Right lung (tissue), 5 donors: ENCODE data around the gene PPP1R14D. TPM values are rescaled to one million over a fixed set of nuclear protein-coding genes. Genes with fewer than 3 reads are reported as not detected.

Experiments
- DNase-seq, 2 donors: peaks; one replicate each; pipeline ENCODE4 v3.0.0-alpha.2; 2013
- polyA plus RNA-seq, 5 donors: library from polyadenylated mRNA; unstranded; fragments of 120-200 nt; gene quantifications; one replicate each; pipeline versions ENCODE4 v1.2.1 to v1.2.3, GENCODE V29; 2013; ENCODE audit warnings: inconsistent platforms in 1 of 5, low replicate concordance in 1 of 5; ENCODE audit not compliant: insufficient read length in 5 of 5, insufficient read depth in 1 of 5

The PPP1R14D gene
- polyA plus RNA-seq, 5 donors: 0.23 to 0.49 (median 0.37) TPM

DNA sequence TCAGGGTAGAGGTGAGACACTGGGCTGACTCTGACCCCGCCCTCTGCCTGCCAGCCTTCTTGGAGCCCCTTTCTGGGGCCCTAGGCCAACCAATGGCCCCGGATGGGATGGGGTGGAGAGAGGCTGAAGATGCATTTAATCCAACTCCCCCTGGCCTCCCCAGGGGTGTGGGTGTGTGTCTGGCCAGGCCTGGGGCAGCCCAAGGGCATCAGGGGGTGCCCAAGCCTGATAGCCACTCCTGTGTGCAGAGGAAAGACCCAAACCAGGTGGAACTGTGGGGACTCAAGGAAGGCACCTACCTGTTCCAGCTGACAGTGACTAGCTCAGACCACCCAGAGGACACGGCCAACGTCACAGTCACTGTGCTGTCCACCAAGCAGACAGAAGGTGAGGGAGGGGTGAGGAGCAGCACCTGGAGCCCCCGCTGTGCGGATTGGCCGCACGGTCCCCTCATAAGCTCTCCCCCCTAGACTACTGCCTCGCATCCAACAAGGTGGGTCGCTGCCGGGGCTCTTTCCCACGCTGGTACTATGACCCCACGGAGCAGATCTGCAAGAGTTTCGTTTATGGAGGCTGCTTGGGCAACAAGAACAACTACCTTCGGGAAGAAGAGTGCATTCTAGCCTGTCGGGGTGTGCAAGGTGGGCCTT, 24.9 kb upstream of the PPP1R14D start:
- DNase-seq: no peak

DNA sequence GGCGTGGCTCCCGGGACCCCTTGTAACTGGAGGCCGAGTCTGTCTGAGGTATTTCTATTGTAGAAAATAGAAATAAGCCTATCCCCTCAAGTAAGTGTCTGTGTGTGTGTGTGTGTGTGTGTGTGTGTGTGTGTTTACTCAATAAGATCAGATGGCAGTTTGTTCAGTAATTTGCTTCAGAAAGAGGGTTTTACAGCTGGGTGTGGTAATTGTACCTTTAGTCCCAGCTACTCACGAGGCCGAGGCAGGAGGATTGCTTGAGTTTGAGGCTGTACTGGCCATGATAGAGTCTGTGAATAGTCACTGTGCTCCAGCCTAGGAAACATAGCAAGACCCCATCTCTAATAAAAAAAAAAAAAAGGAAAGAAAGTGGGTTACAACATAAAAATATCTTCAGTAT, 24.0 kb upstream of the PPP1R14D start:
- DNase-seq: no peak

DNA sequence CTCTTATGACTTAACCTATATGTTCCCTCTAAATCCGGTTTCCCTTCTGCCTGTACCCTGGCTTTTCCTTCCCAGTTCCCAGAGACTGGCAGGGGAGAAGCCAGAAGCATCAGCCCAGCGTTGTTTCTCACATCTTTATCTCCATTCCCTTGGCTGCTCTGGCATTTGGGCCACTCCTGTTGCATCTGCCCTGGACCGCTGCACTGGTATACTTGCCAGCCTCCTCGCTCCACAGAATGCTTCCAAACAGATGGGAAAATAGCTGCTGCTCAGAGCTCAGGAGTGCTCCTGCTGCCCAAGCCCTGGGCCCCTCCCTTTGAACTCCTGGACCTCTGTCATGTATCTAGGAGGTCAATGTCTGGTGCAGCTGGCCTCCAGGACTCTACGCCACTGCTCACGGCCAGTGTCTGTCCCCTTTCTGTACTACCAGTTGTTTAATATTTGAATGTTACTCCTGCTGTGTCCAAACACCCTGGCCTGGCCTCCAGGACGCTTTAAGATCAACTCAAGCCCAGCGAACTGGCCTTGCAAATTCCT, 22.1 kb upstream of the PPP1R14D start:
- no peak for DNase-seq

DNA sequence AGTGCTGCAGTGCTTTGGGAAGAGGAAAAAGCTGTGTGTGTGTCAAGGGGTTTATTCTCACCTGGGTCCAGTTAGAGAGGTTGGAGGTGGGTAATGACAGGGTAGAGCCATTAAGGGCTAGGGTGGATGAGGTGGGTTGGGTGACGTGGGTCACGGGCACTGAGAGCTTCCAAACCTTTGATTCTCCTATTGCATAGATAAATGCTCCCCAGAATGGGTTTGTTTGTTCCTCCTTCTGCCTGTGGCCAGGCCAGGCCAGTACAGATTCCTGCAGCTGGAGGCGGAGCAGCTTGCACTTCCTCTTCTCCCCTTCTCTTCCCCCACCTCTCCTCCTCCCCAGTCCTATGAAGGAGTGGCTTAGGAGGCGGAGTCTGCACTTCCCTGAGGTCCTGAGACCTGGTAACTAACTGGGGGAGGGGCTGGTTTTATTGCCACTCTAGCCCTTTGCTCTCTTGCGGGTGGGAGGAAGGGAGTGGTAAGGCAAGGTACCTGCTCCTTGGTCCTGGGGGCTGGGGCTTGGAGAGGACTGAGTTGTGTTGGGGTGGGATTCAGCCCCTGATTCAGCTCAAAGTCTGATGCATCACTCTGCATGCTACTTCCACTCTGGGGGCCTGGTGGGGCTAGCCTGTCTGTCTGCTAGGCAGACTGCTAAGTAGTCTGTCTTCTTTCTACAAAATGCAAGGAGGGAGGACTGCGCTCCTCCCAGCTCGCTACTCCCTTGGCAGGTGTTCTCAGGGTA, 18.9 kb upstream of the PPP1R14D start:
- DNase-seq: no peak

DNA sequence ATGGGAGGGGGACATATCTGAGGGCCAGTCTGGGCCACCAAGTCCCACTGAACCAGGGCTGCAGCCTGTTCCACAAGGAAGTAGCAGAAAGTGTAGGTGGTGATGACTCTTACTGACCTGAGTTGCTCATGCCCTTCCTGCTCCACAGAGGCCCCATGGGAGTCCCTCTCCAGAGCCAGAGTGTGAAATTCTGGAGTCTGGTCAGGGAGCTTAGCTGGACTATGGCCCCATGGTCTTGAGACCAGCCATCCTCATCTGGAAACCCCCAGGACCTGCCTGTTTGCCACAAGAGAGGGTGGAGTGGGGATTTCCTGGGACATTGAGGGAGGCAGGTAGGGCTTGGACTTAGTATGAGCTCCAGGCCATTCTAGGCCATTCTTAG, 18.3 kb upstream of the PPP1R14D start:
- no peak for DNase-seq

DNA sequence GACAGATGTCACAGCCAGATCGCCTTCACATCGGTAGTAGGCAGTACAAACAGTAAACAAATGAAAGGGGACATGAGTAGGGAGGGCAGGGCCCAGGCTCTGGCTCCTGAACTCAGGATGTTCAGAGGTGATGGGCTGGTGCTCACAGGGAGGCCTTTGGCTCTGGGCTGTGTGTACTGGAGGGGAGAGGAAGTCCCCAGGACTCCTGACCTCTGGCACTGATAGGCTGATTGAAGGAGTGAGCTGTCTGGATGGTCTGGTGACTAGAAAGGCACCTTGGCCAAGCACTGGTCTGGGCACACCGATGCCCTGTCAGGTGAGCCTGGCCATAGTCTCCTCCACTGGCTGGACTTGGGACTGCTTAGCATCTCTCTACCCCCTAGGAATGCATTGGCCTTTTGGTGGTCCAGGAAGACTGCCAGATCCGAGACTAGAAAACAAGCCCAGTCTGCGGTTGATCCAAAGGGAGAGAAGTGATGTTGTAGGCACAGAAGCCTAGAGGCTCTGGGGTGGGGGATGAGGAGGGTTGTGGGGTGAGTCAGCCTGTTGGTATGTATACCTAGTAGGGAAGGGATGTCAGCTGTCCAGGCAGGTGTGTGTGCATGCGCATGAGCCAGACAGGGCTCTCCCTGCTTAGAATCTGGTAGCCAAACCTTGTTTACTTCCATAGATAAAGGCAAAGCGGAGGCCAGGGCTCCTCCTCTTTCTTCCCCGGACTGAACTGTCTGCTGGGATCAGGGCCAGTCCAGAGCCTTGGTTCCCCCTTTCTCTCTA, 17.2 kb upstream of the PPP1R14D start:
- DNase-seq: no peak

DNA sequence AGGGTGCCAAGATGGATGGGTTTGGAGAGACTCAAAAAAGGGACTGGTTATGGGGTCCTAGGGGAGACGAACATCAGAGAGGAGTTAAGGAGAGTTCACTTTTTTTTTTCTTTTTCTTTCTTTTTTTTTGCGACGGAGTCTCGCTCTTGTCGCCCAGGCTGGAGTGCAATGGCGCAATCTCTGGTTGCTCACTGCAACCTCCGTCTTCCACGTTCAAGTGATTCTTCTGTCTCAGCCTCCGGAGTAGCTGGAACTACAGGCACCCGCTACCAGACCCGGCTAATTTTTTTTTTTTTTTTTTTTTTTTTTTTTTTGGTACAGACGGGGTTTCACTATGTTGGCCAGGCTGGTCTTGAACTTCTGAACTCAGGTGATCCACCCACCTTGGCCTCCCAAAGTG, 16.5 kb upstream of the PPP1R14D start:
- DNase-seq: no peak

DNA sequence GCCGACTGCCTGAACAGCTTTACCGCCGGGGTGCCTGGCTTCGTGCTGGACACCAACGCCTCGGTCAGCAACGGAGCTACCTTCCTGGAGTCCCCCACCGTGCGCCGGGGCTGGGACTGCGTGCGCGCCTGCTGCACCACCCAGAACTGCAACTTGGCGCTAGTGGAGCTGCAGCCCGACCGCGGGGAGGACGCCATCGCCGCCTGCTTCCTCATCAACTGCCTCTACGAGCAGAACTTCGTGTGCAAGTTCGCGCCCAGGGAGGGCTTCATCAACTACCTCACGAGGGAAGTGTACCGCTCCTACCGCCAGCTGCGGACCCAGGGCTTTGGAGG, 16.2 kb upstream of the PPP1R14D start:
- DNase-seq: no peak

DNA sequence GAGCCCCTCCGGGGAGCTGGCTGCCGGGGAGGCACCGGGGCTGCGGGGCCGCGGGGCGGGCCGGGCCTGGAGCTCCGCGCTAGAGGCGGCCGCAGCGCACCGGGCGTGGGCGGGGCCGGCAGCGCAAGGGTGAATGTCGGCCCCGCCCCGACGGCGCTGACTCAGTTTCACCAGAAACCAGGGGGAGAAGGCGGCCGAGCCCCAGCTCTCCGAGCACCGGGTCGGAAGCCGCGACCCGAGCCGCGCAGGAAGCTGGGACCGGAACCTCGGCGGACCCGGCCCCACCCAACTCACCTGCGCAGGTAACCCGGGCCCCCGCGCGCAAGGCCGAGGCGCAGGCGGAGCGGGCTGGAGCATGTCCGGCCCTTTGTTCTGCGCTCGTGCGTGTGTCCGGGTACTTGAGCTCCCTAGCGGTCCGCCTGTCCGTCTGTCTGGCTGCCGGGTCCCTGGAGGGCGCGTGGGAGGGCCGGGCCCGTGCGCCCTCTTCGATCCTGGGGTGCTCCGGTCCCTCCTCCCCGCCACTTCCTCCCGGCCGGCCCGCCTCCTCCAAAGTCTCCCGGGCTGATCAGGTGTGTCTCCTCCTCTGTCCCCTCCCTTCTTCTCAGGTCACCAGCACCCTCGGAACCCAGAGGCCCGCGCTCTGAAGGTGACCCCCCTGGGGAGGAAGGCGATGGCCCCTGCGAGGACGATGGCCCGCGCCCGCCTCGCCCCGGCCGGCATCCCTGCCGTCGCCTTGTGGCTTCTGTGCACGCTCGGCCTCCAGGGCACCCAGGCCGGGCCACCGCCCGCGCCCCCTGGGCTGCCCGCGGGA, 15.6 kb upstream of the PPP1R14D start, which contains the start of gene SPINT1:
Gene SPINT1, plus strand, starts transcription at position 164 of the 811 bp plus-strand sequence. Its CDS starts 507 bp downstream, at position 671.
- no peak for DNase-seq

DNA sequence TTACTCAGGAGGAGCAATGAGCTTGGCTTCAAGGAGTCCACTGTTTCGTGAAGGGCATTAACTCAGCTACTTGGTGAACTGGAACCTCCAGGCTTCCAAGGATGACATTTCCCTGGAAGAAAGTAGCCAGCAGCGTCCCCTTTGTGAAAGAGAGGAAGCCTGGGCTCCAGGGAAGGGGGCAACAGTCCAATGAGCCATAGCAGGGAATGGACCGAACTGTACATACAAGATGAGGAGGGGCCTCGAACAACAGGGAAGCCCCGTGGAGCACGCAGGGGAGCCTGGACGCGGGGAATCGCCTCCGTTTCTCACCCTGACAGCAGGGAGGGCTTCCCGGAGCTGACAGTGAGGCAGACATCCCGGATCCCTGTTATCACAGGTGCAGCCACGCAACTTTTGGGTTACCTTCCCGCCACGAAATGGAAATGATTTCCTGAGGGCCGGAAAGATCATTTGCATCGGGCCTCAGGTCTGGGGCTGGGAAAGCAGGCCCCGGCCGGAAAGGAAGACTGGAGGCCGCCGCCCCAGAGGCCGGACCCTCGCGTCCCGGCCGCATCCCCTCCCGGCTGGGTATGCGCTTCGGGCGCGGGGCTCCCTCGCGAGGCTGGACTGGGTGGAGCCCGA, 14.9 kb upstream of the PPP1R14D start:
- no peak for DNase-seq

DNA sequence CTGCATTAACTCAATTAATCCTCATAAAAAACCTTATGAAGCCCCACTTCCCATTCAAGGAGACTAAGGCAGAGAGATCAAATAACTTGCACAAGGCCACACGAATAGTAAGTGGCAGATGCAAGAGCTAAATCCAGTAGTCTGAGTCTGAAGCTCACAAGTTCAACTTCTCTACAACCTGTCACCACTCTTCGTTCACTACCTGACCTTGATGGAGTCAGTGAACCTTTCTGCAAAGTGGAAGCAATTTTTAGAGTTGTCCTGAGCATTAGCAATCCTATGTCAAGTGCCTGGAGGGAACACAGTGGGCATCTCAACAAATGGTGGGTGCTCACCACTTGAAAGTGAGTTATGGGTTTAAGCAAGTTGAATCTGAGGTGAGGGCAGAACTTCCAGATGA, 13.2 kb upstream of the PPP1R14D start:
- no peak for DNase-seq

DNA sequence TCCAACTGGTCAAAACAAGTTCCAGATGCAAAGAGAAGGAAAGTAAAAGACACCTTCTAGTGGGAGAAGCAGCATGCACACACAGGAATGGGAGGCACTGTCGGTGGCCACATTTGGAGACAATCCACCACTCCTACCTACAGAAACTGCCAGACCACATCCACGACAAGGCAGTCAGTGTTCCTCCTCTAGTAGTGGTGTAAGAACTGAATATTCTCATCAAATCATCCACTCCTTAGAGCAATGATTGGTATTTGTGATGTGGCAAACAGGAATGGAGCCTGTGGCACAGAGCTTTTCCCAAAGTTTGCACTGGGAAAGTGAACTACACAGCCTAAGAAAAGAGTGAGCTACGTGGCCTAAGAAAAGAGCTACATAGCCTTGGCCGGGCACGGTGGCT, 10.2 kb upstream of the PPP1R14D start:
- DNase-seq: no peak

DNA sequence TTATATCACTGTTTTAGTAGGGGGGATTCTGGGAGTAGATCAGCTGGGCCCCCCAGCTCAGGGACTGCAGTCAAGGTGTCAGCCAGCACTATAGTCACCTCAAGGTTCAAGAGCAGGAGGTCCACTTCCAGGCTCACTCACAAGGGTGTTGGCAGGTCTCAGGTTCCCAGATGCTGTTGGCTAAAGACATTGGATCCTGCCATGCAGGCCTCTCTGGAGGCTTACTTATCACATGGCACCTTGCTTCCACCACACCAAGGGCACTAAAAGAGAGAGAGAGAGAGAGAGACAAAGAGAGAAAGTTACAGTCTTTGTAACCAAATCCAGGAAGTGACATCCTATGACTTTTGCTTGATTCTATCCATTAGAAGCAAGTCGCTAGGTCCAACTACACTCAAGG, 7.5 kb upstream of the PPP1R14D start:
- no peak for DNase-seq

DNA sequence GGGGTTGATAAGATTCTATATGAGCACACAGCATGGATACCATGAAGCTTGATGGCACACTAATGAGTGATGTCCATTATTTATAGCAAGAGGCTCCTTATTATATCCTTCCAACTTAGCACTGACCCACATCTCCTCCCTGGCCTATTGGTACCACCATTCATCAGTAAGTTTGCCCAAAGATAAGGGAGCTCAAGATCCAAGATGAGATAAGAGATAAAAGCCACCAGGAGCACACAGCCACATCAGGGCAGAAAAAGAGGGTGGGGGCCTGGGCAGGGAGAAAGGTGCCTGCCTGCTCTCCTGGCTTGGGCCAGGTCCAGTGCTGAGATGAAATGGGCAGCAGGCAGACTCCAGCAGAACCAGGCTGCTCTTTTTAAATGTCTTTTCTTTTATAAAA, 4.4 kb upstream of the PPP1R14D start:
- no peak for DNase-seq

DNA sequence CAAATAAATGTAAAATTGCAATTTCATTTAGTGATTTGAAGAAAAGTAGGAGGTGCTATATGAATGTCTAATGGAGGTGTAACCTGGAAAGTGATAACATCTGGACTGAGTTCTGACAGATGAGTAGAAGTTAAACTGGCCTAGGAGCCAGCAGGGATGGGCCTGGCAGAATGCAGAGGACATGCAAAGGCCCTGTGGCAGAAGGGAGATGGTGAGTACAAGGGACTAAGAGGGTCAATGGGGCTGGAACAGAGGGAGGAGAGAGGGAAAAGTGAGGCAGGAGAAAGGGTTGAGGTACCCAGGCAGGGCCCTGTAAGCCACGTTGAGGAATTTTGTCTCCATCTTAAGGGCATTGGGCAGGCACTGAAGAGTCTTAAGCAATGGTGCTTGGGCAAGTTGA, 3.4 kb upstream of the PPP1R14D start:
- no peak for DNase-seq

DNA sequence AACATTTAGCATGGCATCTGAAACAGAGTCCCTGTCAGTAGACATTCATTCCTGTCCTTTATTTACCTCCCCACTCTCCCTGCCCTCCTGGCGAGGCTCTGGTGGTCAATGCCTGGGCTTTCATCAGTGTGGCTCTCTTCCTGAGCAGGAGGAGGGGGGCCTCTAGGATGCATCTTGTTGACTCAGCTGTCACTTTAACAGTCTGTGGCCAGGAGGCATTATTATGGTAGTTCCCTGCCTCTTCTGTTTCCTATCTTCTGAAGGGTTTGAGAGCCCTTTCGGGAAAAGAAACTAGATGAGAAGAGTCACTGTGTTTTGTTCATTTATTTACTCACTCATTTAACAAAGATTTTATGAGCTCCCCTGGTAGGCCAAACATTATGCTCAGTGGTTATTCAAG, 2.4 kb upstream of the PPP1R14D start:
- no peak for DNase-seq

DNA sequence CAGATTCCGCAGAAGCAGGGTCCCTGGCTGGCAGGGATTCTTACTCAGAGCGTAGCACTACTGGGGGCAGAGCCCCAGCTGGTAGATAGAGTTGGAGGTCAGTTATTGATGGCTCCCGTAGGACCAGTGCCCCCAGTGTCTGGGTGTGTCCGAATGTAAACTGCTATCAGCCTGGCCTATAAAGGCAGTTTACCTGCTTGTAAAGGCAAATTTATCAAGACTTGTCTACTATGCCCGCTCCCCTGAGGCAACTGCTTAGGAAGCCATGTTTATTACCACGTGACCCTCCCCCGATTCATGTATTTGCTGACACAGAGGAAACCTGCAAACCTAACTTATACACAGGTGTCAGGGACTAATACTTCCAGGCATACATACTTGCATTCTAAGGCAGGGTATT, 607 bp upstream of the PPP1R14D start:
- no peak for DNase-seq

DNA sequence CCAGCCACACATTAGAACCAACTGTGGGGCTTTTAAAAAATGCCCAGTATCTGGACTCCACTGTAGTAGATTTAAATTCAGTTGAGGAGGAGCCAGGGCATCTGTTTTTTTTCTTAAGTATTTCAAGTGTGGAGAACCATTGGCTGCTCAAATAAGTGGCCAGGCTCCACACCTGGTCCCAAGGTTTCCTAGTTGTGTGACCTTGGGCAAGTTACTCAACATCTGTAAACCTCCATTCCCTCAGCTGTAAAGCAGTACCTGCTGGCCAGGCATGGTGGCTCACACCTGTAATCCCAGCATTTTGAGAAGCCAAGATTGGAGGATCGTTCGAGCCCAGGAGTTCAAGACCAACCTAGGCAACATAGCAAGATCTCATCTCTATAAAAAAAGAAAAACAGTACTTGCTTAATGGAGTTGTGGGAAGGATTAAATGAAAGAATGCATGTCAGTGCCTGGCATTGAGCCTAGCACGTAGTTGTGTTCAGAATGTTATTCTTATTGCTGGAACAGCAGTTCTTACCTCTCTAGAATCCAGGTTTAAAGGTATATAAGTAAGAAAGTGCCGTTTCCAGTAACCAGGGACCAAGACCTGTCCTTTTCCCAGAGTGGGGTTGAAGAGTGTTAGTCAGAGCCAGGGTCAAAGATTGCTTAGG, 2.0 kb downstream of the PPP1R14D start:
- no peak for DNase-seq

DNA sequence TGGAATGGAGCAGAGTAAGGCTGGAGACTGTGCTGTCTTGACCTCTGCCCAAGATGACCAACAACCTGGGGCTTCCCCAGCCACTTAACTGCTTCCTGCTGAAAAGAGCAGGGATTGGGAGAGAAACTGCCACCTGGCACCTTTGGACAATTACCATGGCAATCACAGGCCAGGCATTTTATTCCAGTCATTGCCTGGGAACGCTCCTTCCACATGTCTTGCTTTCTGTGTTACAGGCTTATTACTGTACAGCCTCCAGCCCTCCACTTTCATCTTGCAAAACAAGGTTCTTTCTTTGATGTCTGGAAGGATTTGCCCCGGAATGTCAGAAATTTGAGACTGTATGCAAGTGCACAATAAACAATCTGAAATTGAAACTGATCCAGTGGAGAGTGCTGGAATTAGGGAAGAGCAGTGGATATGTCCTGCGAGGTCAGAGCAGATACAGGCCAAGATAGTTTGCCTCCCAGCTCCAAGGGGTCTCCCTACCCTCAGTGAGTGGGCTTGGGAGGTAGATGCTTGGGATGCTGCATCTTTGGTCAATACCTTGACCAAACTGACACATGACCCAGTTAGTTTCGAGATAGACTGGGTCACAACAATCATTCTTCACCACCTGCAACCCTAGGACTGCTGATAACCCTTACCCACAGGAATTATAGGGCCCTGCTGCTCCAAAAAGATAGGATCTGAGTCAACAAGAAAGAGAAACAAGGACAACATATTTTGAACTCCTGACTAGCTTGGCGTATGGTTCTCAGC, 2.7 kb downstream of the PPP1R14D start:
- DNase-seq: no peak
